Fibroblast of gingiva (primary cell): ENCODE measurements around the gene PIGT.
A peak's percentile ranks its signal among the peaks of the same experiment; 100 is the strongest.

Experiments
- DNase-seq: peaks from one replicate; pipeline ENCODE4 v3.0.0-alpha.2; 2011; ENCODE audit warnings: low read depth

The PIGT gene

GRCh38 chr20:45415822-45416637 is at the start of gene PIGT:
Gene PIGT (plus strand): TSS chr20:45416141. CDS start chr20:45416157, 16 bp downstream.
- peak; percentile 81 for DNase-seq

- DNase-seq = no peak
These were observed 49.7 kb upstream of the PIGT start for GRCh38 chr20:45366192-45366591.

GRCh38 chr20:45366631-45367030 is 49.3 kb upstream of the PIGT start:
- DNase-seq = no peak

GRCh38 chr20:45367126-45367525 is 48.8 kb upstream of the PIGT start:
- DNase-seq = no peak

GRCh38 chr20:45368221-45368980 is 47.5 kb upstream of the PIGT start:
- no peak for DNase-seq

- no peak for DNase-seq
These were observed 45.3 kb upstream of the PIGT start for GRCh38 chr20:45370571-45371160.

GRCh38 chr20:45372241-45372640 is 43.7 kb upstream of the PIGT start:
- DNase-seq = no peak

- DNase-seq = peak; percentile 29
These were observed 43.1 kb upstream of the PIGT start for GRCh38 chr20:45372646-45373352.

GRCh38 chr20:45373353-45374100 is 42.4 kb upstream of the PIGT start:
- DNase-seq = peak; percentile 72

GRCh38 chr20:45374101-45374467 is 41.9 kb upstream of the PIGT start:
- DNase-seq = no peak

- DNase-seq = no peak
These were observed 41.0 kb upstream of the PIGT start for GRCh38 chr20:45374966-45375365.

- DNase-seq = no peak
These were observed 38.7 kb upstream of the PIGT start for GRCh38 chr20:45377269-45377668.

GRCh38 chr20:45378191-45378590 is 37.8 kb upstream of the PIGT start, which contains the start of gene TP53TG5:
Gene TP53TG5 (minus strand): TSS chr20:45378325. CDS start chr20:45378236, 89 bp downstream.
- no peak for DNase-seq

GRCh38 chr20:45387274-45387673 is 28.7 kb upstream of the PIGT start:
- DNase-seq = no peak

GRCh38 chr20:45390931-45391330 is 25.0 kb upstream of the PIGT start:
- no peak for DNase-seq

- no peak for DNase-seq
These were observed 24.4 kb upstream of the PIGT start for GRCh38 chr20:45391559-45391958.

- DNase-seq = no peak
These were observed 23.2 kb upstream of the PIGT start for GRCh38 chr20:45392733-45393132.

- DNase-seq = no peak
These were observed 21.5 kb upstream of the PIGT start for GRCh38 chr20:45394221-45395113.

GRCh38 chr20:45395114-45395415 is 20.9 kb upstream of the PIGT start:
- no peak for DNase-seq

GRCh38 chr20:45399018-45399417 is 16.9 kb upstream of the PIGT start:
- no peak for DNase-seq
